Panc1 (cell line): ENCODE results near the gene SWSAP1. TPM values are rescaled to one million over a fixed set of nuclear protein-coding genes. Genes with fewer than 3 reads are reported as not detected.

ENCODE experiments used
- ATAC-seq: fragments of 200-7000 bp; cut with Tn5 transposase; 2 replicates; pipeline ENCODE4 v1.9.1; 2020; ENCODE audit warnings: mild to moderate bottlenecking, moderate library complexity
- BruUV-seq: library from RNA; stranded (reverse); fragments of 400-500 nt; replicated peaks from 2 replicates; lab custom pipeline; 2021; lab: Mats Ljungman, UMichigan
- CTCF ChIA-PET: fragments of 300-600 bp; sonication (Branson Sonifier 250); formaldehyde crosslinking; loops from one replicate; lab custom pipeline; 2022; ENCODE audit warnings: antibody characterized with exemption; lab: Charles Lee
- POLR2A ChIA-PET: fragments of 300-600 bp; sonication (Branson Sonifier 250); formaldehyde crosslinking; loops from one replicate; lab custom pipeline; 2022; ENCODE audit warnings: antibody characterized with exemption; lab: Charles Lee
- DNase-seq: peaks from one replicate; pipeline ENCODE4 v3.0.0-alpha.2; 2010; ENCODE audit warnings: low read depth, low spot score
- H3K27ac ChIP-seq: 2 replicates; pipeline ENCODE4 v1.5.1; 2011; ENCODE audit warnings: mild to moderate bottlenecking, low read length, inconsistent platforms
- H3K27me3 ChIP-seq: fragments of 200-500 bp; sonication (Bioruptor generic); 2 replicates; pipeline ENCODE4 v1.6.0; 2014; ENCODE audit warnings: low read length, inconsistent platforms; ENCODE audit not compliant: control insufficient read depth, insufficient read depth
- H3K36me3 ChIP-seq: fragments of 200-500 bp; sonication (Bioruptor generic); 2 replicates; pipeline ENCODE4 v1.5.1; 2014; ENCODE audit warnings: inconsistent platforms, mild to moderate bottlenecking, low read length, moderate library complexity; ENCODE audit not compliant: control insufficient read depth, insufficient read depth
- H3K4me1 ChIP-seq: 2 replicates; pipeline ENCODE4 v1.5.1; 2011; ENCODE audit warnings: inconsistent platforms, mild to moderate bottlenecking, low read length, moderate library complexity; ENCODE audit not compliant: control insufficient read depth, insufficient read depth
- H3K4me3 ChIP-seq, 2 experiments: 2 replicates each; pipeline ENCODE4 v1.5.1; 2011 to 2012; ENCODE audit warnings: low read depth in 2 of 2, low read length in 2 of 2, mild to moderate bottlenecking in 2 of 2, inconsistent platforms in 1 of 2, moderate library complexity in 1 of 2
- H3K9me3 ChIP-seq: fragments of 200-500 bp; sonication (Bioruptor generic); 2 replicates; pipeline ENCODE4 v1.5.1; 2014; ENCODE audit warnings: low read depth, mild to moderate bottlenecking, inconsistent platforms, low read length, moderate library complexity; ENCODE audit not compliant: control insufficient read depth, insufficient read depth
- POLR2AphosphoS5 ChIP-seq: IDR thresholded peaks from 2 replicates; pipeline ENCODE4 v1.6.1; 2012; ENCODE audit warnings: mild to moderate bottlenecking, low read depth, low read length, moderate library complexity
- SIN3A ChIP-seq: IDR thresholded peaks from 2 replicates; pipeline ENCODE4 v1.6.1; 2012; ENCODE audit warnings: low read depth, mild to moderate bottlenecking, low read length, moderate library complexity, borderline replicate concordance; ENCODE audit not compliant: insufficient read depth
- TCF7L2 ChIP-seq: IDR thresholded peaks from 2 replicates; pipeline ENCODE4 v1.6.1; 2011; ENCODE audit warnings: mild to moderate bottlenecking, low read depth, low read length, inconsistent platforms
- in situ Hi-C: cut with HindIII; loops from 2 replicates; pipeline ENCODE4 v1.10.0; 2016; ENCODE audit warnings: low sequenced_read_pairs, low pct_unique_long_range_greater_than_20kb
- intact Hi-C: fragments of 100-400 bp; cut with micrococcal nuclease; formaldehyde crosslinking; loops from one replicate; pipeline ENCODE4 v1.10.0; 2022; ENCODE audit not compliant: unreplicated experiment
- total RNA-seq: library from RNA; stranded (reverse); gene quantifications from one replicate; pipeline ENCODE4 v1.2.1, GENCODE V29; 2021; ENCODE audit not compliant: unreplicated experiment
- TF ChIP-seq, protein P1 (sequence below): fragments of 450-650 bp; IDR thresholded peaks from 2 replicates; pipeline ENCODE4 v1.5.1; 2017; ENCODE audit warnings: mild to moderate bottlenecking
- TF ChIP-seq, protein P2 (sequence below), 2 experiments: IDR thresholded peaks; 2 replicates each; pipeline ENCODE4 v1.6.1; 2011 to 2012; ENCODE audit warnings: low read depth in 2 of 2, control low read depth in 1 of 2, low read length in 1 of 2, mild to moderate bottlenecking in 1 of 2, moderate library complexity in 1 of 2; ENCODE audit not compliant: insufficient read depth in 1 of 2

Gene SWSAP1
- total RNA-seq, 1 experiment from 2014 or later = 3.1 TPM

DNA sequence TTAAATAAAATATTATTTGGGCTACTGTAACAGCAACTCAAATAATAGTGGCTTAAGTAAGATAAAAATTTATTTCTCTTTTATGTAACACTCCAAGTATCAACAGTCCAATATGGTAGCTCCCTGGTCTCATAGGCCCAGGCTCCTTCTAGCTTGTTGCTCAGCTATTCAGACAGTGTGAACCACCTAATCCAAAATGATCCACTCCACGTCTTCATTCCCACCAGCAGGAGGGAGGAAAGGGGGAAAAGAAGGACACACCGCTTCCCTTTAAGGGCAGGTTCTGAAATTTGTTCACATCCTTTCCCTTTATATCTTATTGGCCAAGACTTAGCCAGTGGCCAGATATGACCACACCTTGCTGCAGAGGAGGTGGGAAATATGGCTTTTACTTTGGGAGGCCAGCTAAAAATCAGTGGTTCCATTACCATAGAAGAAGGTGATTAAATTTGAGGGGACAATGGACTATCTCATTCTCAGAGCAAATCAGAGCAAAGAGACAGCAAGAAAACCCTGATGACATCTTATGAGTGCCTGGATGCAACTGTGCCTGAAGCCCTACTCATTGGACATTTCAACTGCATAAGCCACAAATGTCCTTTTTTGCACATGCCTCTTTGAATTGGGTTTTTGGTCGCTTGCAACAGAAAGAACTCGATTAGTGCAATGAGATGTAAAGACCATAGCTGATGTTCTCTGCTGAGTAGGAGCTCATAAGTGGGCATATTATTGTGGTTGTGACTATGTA lies 16.6 kb downstream of the SWSAP1 start:
- no peak overlapping the region for H3K27ac ChIP-seq
- DNase-seq (no peak), ATAC-seq (no peak)
- H3K9me3 ChIP-seq = no peaks in the 10 kb centered on the region
- H3K4me1 ChIP-seq = no peaks in the 10 kb centered on the region
- no peaks in the 10 kb centered on the region for H3K27me3 ChIP-seq
- no peak for TF ChIP-seq POLR2AphosphoS5
- TF ChIP-seq, protein P1, sequence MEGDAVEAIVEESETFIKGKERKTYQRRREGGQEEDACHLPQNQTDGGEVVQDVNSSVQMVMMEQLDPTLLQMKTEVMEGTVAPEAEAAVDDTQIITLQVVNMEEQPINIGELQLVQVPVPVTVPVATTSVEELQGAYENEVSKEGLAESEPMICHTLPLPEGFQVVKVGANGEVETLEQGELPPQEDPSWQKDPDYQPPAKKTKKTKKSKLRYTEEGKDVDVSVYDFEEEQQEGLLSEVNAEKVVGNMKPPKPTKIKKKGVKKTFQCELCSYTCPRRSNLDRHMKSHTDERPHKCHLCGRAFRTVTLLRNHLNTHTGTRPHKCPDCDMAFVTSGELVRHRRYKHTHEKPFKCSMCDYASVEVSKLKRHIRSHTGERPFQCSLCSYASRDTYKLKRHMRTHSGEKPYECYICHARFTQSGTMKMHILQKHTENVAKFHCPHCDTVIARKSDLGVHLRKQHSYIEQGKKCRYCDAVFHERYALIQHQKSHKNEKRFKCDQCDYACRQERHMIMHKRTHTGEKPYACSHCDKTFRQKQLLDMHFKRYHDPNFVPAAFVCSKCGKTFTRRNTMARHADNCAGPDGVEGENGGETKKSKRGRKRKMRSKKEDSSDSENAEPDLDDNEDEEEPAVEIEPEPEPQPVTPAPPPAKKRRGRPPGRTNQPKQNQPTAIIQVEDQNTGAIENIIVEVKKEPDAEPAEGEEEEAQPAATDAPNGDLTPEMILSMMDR = no peak
- TF ChIP-seq TCF7L2 = no peak
- TF ChIP-seq, protein P2, sequence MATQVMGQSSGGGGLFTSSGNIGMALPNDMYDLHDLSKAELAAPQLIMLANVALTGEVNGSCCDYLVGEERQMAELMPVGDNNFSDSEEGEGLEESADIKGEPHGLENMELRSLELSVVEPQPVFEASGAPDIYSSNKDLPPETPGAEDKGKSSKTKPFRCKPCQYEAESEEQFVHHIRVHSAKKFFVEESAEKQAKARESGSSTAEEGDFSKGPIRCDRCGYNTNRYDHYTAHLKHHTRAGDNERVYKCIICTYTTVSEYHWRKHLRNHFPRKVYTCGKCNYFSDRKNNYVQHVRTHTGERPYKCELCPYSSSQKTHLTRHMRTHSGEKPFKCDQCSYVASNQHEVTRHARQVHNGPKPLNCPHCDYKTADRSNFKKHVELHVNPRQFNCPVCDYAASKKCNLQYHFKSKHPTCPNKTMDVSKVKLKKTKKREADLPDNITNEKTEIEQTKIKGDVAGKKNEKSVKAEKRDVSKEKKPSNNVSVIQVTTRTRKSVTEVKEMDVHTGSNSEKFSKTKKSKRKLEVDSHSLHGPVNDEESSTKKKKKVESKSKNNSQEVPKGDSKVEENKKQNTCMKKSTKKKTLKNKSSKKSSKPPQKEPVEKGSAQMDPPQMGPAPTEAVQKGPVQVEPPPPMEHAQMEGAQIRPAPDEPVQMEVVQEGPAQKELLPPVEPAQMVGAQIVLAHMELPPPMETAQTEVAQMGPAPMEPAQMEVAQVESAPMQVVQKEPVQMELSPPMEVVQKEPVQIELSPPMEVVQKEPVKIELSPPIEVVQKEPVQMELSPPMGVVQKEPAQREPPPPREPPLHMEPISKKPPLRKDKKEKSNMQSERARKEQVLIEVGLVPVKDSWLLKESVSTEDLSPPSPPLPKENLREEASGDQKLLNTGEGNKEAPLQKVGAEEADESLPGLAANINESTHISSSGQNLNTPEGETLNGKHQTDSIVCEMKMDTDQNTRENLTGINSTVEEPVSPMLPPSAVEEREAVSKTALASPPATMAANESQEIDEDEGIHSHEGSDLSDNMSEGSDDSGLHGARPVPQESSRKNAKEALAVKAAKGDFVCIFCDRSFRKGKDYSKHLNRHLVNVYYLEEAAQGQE (IDR thresholded peaks at IDR 0.05; ENCODE audit: insufficient read depth in 1 of 2, low read depth in 2 of 2, low read length in 1 of 2) = no peak
- no peak for TF ChIP-seq SIN3A
- H3K36me3 ChIP-seq = no peaks in the 10 kb centered on the region
- in situ Hi-C loops = no loop called here
- no TSS peak for BruUV-seq
- intact Hi-C loops = no loop called here
- ChIA-PET CTCF (no interaction called here), POLR2A (interaction anchor here (0.7 kb wide), 1 partner anchor 8 kb away, joined by 6 read pairs; no protein-coding TSS in a partner anchor)
- no peak overlapping the region for H3K4me3 ChIP-seq

DNA sequence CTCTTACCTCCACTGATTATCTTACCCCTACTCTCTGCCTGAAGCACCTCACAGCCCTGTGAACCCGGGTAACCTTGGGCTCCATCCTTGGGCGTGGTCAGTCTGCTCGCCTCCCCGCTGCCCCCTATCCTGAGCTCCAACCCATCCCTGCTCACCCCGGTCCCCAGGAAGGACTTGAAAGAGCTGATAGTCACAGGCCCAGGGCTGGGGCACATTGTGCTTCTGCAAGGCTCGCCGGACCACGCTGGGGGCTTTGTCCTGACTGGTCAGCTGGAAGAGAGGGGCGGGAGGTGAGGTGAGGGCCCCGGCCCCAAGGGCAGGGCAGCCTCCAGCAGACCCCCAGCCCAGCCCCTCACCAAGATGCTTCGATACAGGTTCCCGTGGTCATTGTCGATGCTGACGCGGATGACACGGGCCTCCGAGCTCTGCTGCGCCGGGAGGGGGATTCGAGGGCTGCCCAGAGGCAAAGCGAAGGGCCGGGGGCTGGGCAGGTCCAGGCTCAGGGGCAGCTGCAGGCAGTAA lies 22.7 kb downstream of the SWSAP1 start:
- DNase-seq = no peak
- intact Hi-C loops (no loop called here), in situ Hi-C loops (no loop called here)
- ATAC-seq = no peak
- no peaks in the 10 kb centered on the region for H3K36me3 ChIP-seq
- no TSS peak for BruUV-seq
- no peaks in the 10 kb centered on the region for H3K4me1 ChIP-seq
- no peaks in the 10 kb centered on the region for H3K27me3 ChIP-seq
- H3K27ac ChIP-seq = no peak overlapping the region
- H3K9me3 ChIP-seq = no peaks in the 10 kb centered on the region
- no peak for TF ChIP-seq POLR2AphosphoS5
- TF ChIP-seq, protein P1 = no peak
- CTCF ChIA-PET = interaction anchor here (0.5 kb wide), 1 partner anchor 154 kb away, joined by 4 read pairs; no protein-coding TSS in a partner anchor
- POLR2A ChIA-PET = no interaction called here
- H3K4me3 ChIP-seq = no peak overlapping the region
